Tibial artery (tissue), 4 donors: Measurements from ENCODE around the gene ARHGEF9.

Source experiments
- DNase-seq, 2 donors: peaks; one replicate each; pipeline ENCODE4 v3.0.0-alpha.2; 2019
- H3K27ac ChIP-seq, 2 donors: fragments of 200-600 bp; sonication (generic) in 1 of 2; 1 replicate in 1 of 2; 2 replicates in 1 of 2; pipeline ENCODE4 v1.5.1; 2018 to 2019; ENCODE audit warnings: mild to moderate bottlenecking in 1 of 2
- H3K27me3 ChIP-seq, 2 donors: fragments of 200-600 bp; sonication (generic) in 1 of 2; one replicate each; pipeline versions ENCODE4 v1.5.1 to v1.6.0; 2016 to 2019
- H3K36me3 ChIP-seq, 3 donors: fragments of 200-600 bp; sonication (generic) in 2 of 3; one replicate each; pipeline ENCODE4 v1.5.1; 2016 to 2019; ENCODE audit warnings: mild to moderate bottlenecking in 2 of 3
- H3K4me1 ChIP-seq, 4 donors: fragments of 200-600 bp; sonication (generic) in 2 of 4; 1 replicate in 3 of 4; 2 replicates in 1 of 4; pipeline ENCODE4 v1.5.1; 2016 to 2019
- H3K4me3 ChIP-seq, 2 donors: fragments of 200-600 bp; sonication (generic) in 1 of 2; 1 replicate in 1 of 2; 2 replicates in 1 of 2; pipeline ENCODE4 v1.5.1; 2018 to 2019; ENCODE audit warnings: mild to moderate bottlenecking in 2 of 2
- H3K9me3 ChIP-seq, 3 donors: fragments of 200-600 bp; sonication (generic) in 1 of 3; one replicate each; pipeline ENCODE4 v1.5.1; 2016 to 2019
- CTCF ChIP-seq, 2 experiments: fragments of 200-600 bp in 1 of 2; fragments of 450-650 bp in 1 of 2; IDR thresholded peaks; one replicate each; pipeline ENCODE4 v1.5.1; 2017 to 2019; ENCODE audit warnings: antibody characterized with exemption in 2 of 2, mild to moderate bottlenecking in 1 of 2, moderate library complexity in 1 of 2
- intact Hi-C: fragments of 100-400 bp; cut with DNase I; formaldehyde crosslinking; loops from one replicate; pipeline ENCODE4 v1.15.0; 2023; ENCODE audit warnings: low total_unique reads

ARHGEF9 gene

DNA sequence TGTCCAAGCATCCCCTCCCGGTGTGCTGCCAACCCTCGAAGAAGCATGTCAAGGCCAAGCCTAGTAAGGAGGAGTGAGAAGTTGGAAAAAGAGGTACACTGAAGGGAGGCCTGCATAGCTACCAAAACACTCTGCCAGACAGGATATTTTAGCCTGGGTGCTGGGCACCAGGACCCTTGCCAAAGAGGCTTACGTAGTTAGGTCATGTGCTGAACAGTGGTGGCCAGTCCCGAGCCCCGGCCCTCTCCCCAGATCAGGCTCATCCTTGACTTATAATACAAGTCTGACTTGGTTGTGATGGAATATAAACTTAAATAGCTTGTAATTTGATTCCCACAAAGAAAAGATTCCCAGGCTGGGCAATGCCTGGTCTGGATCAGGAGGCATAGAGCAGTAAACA lies 149.3 kb downstream of the ARHGEF9 start:
- intact Hi-C loops: no loop called here
- peaks cover 0 to 9% (median 8%) of the 10 kb centered on the region in 3 donors for H3K9me3 ChIP-seq
- H3K27ac ChIP-seq: peak overlapping the region; percentile 37 to 44
- no peak for DNase-seq
- peaks cover 0 to 32% (median 21%) of the 10 kb centered on the region in 3 donors for H3K36me3 ChIP-seq
- no peak overlapping the region for H3K4me3 ChIP-seq
- H3K4me1 ChIP-seq: no peaks in the 10 kb centered on the region
- no peak for TF ChIP-seq CTCF (IDR thresholded peaks at IDR 0.05)
- H3K27me3 ChIP-seq: no peaks in the 10 kb centered on the region

DNA sequence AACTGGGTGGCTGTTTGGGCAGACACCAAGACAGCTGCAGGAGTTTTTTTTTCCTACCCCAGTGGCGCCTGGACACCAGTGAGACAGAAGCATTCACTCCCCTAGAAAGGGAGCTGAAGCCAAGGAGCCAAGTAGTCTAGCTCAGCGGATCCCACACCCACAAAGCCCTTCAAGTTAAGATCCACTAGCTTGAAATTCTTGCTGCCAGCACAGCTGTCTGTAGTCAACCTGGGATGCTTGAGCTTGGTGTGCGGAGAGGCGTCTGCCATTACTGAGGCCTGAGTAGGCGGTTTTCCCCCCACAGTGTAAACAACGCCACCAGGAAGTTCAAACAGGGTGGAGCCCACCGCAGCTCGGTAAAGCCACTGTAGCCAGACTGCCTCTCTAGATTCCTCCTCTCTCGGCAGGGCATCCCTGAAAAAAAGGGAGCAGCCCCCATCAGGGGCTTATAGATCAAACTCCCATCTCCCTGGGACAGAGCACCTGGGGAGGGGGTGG lies 171.4 kb downstream of the ARHGEF9 start:
- Histone ChIP-seq H3K27me3 (no peaks in the 10 kb centered on the region), H3K36me3 (no peaks in the 10 kb centered on the region), H3K27ac (no peak overlapping the region), H3K9me3 (peaks cover 0 to 5% (median 0%) of the 10 kb centered on the region in 3 donors), H3K4me3 (no peak overlapping the region), H3K4me1 (no peaks in the 10 kb centered on the region)
- intact Hi-C loops: no loop called here
- no peak for TF ChIP-seq CTCF (IDR thresholded peaks at IDR 0.05)
- no peak for DNase-seq

- no peaks in the 10 kb centered on the region for H3K36me3 ChIP-seq
- DNase-seq: no peak
- no peaks in the 10 kb centered on the region for H3K4me1 ChIP-seq
- H3K4me3 ChIP-seq: no peak overlapping the region
- intact Hi-C loops: no loop called here
- no peaks in the 10 kb centered on the region for H3K9me3 ChIP-seq
- no peak for TF ChIP-seq CTCF (IDR thresholded peaks at IDR 0.05)
- no peaks in the 10 kb centered on the region for H3K27me3 ChIP-seq
- no peak overlapping the region for H3K27ac ChIP-seq
Observed at GRCh38 chrX:63585936-63586335, 199.1 kb downstream of the ARHGEF9 start.
